H1 (cell line): ENCODE measurements around the gene ASPA. TPM values are rescaled to one million over a fixed set of nuclear protein-coding genes. Genes with fewer than 3 reads are reported as not detected.

Experiments used
- CBX5 ChIP-seq: fragments of 300-800, 300-1000 bp; sonication (generic); IDR thresholded peaks from 2 replicates; pipeline ENCODE4 v1.7.1; 2016; ENCODE audit warnings: antibody characterized with exemption, low read length, low read depth
- KDM1A ChIP-seq: fragments of 200-600, 300-600 bp; sonication (generic); IDR thresholded peaks from 2 replicates; pipeline ENCODE4 v1.7.1; 2016; ENCODE audit warnings: mild to moderate bottlenecking, low read length, borderline replicate concordance
- MAFK ChIP-seq: IDR thresholded peaks from 2 replicates; pipeline ENCODE4 v1.6.1; 2012; ENCODE audit warnings: low read depth, mild to moderate bottlenecking, improper control_type of control experiment, low read length
- SUZ12 ChIP-seq: fragments of 200-600 bp; sonication (generic); IDR thresholded peaks from 2 replicates; pipeline ENCODE4 v1.6.1; 2012; ENCODE audit warnings: mild to moderate bottlenecking, inconsistent platforms, low read length, moderate library complexity, mixed read lengths
- TEAD4 ChIP-seq: IDR thresholded peaks from 2 replicates; pipeline ENCODE4 v1.6.1; 2012; ENCODE audit warnings: low read depth, low read length, inconsistent platforms, mixed read lengths
- polyA plus RNA-seq, 7 experiments: library from polyadenylated mRNA; depleted of rRNA in 3 of 7; stranded (reverse) in 5 of 7; unstranded in 2 of 7; fragments of >200 nt in 5 of 7; fragments of 200-250 nt in 2 of 7; gene quantifications; 1 replicate in 5 of 7; 2 replicates in 1 of 7; 4 replicates in 1 of 7; pipeline versions ENCODE4 v1.2.1 to v1.2.3, GENCODE V29; 2011 to 2013; ENCODE audit warnings: missing spikeins in 2 of 7, mixed read lengths in 2 of 7
- total RNA-seq: library from RNA; stranded (reverse); fragmentation: NEBNext Ultra II Directional; extraction: Animal tissue kit (Norgen Biotek cat#: 25700); gene quantifications from 2 replicates; pipeline ENCODE4 v1.2.1, GENCODE V29; 2021
- TF ChIP-seq, protein P1 (sequence below): fragments of 300-600 bp; sonication (generic); IDR thresholded peaks from 2 replicates; pipeline ENCODE4 v1.7.1; 2012; ENCODE audit warnings: low read length, moderate library complexity, mild to moderate bottlenecking, inconsistent platforms; ENCODE audit not compliant: insufficient replicate concordance
- TF ChIP-seq, protein P2 (sequence below): IDR thresholded peaks from 2 replicates; pipeline ENCODE4 v1.6.1; 2011; ENCODE audit warnings: low read length, improper control_type of control experiment

The ASPA gene
- total and polyA plus RNA-seq, 2 of the 8 experiments (the other 6 are each of a cell fraction or from before 2014, with no cell fraction given) = 0.03 TPM; not detected in 1

DNA sequence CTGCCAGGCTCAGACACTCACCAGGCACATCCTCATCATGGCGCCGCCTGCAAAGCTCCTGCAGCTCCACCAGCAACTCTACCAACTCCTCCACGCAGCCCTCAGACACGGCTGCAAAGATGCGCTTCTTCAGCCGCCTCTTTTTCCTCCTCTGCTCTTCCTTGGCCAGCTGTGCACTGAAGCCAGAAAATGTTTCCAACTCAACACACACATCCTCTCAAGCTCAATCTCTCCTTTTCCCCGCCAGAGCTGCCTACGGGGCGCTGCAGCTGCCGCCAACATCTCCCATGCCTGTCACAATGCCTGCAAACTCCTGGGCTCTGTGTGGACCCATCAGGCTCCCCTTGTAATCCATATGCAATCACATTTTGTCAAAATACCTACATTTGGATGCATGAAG is 67.7 kb downstream of the ASPA start (continued):
- TF ChIP-seq, protein P1, sequence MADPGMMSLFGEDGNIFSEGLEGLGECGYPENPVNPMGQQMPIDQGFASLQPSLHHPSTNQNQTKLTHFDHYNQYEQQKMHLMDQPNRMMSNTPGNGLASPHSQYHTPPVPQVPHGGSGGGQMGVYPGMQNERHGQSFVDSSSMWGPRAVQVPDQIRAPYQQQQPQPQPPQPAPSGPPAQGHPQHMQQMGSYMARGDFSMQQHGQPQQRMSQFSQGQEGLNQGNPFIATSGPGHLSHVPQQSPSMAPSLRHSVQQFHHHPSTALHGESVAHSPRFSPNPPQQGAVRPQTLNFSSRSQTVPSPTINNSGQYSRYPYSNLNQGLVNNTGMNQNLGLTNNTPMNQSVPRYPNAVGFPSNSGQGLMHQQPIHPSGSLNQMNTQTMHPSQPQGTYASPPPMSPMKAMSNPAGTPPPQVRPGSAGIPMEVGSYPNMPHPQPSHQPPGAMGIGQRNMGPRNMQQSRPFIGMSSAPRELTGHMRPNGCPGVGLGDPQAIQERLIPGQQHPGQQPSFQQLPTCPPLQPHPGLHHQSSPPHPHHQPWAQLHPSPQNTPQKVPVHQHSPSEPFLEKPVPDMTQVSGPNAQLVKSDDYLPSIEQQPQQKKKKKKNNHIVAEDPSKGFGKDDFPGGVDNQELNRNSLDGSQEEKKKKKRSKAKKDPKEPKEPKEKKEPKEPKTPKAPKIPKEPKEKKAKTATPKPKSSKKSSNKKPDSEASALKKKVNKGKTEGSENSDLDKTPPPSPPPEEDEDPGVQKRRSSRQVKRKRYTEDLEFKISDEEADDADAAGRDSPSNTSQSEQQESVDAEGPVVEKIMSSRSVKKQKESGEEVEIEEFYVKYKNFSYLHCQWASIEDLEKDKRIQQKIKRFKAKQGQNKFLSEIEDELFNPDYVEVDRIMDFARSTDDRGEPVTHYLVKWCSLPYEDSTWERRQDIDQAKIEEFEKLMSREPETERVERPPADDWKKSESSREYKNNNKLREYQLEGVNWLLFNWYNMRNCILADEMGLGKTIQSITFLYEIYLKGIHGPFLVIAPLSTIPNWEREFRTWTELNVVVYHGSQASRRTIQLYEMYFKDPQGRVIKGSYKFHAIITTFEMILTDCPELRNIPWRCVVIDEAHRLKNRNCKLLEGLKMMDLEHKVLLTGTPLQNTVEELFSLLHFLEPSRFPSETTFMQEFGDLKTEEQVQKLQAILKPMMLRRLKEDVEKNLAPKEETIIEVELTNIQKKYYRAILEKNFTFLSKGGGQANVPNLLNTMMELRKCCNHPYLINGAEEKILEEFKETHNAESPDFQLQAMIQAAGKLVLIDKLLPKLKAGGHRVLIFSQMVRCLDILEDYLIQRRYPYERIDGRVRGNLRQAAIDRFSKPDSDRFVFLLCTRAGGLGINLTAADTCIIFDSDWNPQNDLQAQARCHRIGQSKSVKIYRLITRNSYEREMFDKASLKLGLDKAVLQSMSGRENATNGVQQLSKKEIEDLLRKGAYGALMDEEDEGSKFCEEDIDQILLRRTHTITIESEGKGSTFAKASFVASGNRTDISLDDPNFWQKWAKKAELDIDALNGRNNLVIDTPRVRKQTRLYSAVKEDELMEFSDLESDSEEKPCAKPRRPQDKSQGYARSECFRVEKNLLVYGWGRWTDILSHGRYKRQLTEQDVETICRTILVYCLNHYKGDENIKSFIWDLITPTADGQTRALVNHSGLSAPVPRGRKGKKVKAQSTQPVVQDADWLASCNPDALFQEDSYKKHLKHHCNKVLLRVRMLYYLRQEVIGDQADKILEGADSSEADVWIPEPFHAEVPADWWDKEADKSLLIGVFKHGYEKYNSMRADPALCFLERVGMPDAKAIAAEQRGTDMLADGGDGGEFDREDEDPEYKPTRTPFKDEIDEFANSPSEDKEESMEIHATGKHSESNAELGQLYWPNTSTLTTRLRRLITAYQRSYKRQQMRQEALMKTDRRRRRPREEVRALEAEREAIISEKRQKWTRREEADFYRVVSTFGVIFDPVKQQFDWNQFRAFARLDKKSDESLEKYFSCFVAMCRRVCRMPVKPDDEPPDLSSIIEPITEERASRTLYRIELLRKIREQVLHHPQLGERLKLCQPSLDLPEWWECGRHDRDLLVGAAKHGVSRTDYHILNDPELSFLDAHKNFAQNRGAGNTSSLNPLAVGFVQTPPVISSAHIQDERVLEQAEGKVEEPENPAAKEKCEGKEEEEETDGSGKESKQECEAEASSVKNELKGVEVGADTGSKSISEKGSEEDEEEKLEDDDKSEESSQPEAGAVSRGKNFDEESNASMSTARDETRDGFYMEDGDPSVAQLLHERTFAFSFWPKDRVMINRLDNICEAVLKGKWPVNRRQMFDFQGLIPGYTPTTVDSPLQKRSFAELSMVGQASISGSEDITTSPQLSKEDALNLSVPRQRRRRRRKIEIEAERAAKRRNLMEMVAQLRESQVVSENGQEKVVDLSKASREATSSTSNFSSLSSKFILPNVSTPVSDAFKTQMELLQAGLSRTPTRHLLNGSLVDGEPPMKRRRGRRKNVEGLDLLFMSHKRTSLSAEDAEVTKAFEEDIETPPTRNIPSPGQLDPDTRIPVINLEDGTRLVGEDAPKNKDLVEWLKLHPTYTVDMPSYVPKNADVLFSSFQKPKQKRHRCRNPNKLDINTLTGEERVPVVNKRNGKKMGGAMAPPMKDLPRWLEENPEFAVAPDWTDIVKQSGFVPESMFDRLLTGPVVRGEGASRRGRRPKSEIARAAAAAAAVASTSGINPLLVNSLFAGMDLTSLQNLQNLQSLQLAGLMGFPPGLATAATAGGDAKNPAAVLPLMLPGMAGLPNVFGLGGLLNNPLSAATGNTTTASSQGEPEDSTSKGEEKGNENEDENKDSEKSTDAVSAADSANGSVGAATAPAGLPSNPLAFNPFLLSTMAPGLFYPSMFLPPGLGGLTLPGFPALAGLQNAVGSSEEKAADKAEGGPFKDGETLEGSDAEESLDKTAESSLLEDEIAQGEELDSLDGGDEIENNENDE = no peak
- no peak for TF ChIP-seq KDM1A
- no peak for TF ChIP-seq MAFK
- no peak for TF ChIP-seq CBX5
- no peak for TF ChIP-seq SUZ12
- TF ChIP-seq, protein P2, sequence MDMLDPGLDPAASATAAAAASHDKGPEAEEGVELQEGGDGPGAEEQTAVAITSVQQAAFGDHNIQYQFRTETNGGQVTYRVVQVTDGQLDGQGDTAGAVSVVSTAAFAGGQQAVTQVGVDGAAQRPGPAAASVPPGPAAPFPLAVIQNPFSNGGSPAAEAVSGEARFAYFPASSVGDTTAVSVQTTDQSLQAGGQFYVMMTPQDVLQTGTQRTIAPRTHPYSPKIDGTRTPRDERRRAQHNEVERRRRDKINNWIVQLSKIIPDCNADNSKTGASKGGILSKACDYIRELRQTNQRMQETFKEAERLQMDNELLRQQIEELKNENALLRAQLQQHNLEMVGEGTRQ = no peak
- TF ChIP-seq TEAD4 = no peak
